Stimulated activated naive CD8-positive, alpha-beta T cell treated with anti-CD3 and anti-CD28 coated beads, Interleukin-15, Interleukin-2, amounts not matched to agents 100 U/mL and 50 U/mL, for 24 hours (primary cell): ENCODE results near the gene SBNO2.

Source experiments
- ATAC-seq: fragments of 150-1000 bp; cut with Tn5 transposase; one replicate; pipeline ENCODE4 v1.10.0; 2021
- DNase-seq: peaks from one replicate; pipeline ENCODE4 v3.0.0; 2021

Gene SBNO2

DNA sequence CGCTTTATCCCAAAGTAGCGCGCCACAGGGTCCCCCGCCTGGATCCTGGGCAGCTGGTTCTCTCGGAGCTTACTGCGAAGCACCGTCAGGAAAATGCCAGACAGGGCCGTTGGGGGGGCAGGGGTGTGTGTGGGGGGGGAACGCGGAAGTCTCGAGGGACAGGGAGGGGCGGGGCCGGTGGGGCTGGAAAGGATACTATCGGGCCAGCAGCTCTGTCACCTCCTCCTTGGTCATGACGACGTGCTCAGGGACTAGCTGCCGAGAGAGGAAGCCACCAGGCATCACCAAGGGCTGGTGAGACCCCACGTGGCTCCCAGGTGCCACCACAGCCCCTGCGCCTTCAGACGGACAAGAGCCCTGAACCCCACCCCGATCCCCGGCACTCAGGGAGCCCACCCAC lies 84.2 kb downstream of the SBNO2 start:
- DNase-seq (peak; percentile 60), ATAC-seq (no peak)

DNA sequence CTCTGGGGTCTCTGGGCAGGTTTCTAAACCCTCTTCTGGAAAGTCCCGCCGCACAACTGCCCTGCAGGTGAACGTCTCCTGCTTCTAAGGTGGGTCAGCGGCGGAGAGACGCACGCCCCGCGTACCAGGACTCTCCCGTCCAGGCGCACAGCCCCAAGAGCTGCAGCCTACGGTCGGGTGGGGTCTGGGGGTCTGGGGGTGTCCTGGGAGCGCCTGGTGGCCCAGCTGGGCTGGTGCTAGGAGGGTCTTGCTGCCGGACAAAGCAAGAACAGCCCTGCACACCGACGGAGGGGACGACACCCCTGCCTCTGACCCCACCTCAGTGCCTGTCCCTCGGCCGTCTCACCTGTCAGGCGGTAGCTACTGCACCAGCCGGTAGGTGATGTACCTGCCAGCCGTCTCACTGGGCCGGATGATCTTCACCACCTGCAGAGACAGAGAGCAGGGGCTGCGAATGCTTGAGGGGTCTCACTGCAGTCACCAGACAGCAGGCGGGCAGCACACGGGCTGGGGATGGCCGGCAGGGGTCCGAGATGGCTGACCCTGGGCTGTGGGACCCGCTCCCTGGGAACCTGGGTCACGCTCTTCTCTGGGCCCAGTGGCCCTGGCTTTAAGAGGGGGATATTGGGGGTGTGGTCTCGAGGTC lies 84.8 kb downstream of the SBNO2 start:
- ATAC-seq: no peak

DNA sequence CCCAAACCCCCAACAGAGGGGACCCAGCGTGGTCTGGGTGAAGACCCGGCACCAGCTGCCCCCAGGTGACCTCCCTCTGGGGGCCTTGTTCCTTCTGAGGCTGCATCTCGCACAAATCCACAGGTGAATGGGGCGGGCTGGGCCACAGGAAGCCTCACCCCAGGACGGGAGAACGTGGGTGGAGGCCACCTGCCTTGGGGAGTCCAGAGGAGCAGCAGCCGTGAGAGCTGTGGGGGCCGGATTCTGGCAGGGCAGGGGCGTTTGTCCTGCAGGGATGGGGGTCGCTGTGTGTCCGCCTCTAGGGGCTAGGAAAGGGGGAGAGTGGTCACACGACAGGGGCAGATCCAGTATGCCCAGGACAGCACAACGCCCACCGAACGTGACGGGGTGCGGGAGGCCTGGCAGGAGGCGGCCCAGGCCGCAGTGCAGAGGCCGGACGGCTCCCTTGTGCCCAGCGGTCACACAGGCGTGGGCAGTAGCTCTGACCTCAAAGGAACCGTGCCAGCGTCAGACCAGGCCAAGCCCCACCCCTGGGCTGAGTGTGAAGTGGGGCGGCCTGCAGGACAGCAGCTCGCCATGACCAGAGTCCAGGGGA lies 85.6 kb downstream of the SBNO2 start:
- DNase-seq: no peak
- ATAC-seq: no peak

More for the DNA sequence above, 84.8 kb downstream of the SBNO2 start:
- no peak for DNase-seq

DNA sequence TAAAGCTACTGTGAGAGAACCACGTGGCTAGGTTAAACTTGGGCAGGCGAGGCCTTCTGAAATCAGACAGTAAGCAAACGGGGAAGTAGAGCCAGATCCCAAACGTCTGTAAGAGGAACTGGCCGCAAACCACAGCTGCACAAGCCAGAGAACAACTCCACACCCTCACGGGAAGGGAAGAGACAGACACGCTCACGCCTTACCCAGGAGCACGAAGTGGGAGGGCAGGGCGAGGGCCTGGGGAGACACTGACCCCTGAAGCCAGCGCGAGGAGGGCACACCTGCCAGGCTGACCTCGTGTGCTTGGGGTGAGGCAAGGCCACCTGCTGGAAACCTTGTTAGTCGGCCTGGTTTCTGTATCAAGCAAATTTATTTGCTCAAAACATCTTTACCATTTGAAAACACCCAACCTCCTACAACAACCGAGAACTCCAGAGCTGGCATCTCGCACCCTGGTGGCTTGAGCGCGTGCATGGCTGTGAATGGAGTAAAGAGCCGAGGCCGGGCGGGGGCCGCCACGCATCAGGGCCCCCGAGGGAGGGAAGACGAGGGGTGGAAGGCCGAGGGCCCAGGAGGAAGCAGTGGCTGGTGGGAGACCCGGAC lies 86.2 kb downstream of the SBNO2 start:
- ATAC-seq (peak; percentile 11), DNase-seq (no peak)

DNA sequence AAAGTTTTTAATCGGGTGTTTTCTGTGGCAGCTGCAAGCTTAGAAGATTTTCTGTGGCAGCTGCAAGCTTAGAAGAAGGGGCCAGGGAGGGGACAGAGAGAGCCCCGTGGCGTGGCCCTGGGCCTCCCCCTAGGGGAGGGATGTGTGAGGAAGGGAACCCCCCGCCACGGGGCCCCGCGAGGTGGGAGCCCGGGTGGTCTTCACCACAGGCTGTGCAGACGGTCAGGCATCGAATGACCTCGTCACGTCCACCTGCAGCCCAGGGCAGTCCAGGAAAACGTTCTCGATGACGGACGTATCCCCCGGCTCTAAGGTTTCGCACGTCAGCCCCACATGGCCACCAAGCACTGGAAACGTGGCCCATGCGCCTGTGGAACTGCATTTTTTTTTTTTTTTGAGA lies 87.5 kb downstream of the SBNO2 start:
- no peak for ATAC-seq
- DNase-seq: no peak

DNA sequence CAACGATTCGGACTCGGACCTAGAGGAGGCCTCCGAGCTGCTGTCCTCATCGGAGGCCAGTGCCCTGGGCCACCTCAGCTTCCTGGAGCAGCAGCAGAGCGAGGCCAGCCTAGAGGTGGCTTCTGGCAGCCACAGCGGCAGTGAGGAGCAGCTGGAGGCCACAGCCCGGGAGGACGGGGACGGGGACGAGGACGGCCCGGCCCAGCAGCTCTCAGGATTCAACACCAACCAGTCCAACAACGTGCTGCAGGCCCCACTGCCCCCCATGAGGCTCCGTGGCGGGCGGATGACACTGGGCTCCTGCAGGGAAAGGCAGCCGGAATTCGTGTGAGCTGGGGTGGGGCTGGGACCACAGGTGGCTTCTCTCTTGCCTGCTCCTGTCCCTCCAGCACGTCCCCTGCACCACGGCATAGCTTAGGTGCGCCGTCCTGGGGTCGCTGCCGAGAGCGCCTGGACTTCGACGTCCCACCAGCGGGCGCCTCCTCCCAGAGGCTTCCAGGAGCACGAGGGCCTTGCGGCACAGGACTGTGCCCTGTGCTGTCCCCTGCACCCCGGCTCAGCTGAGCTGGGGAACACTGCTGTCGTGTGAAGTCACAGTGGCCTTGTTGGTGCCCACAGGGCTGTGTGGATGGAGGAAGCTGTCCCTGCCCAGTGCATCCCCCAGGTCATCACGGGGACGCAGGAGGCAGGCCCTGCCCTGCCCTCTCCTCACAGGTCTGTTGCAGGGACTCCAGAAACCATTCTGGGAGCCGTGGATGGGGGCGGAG lies 88.2 kb downstream of the SBNO2 start:
- no peak for DNase-seq
- no peak for ATAC-seq

DNA sequence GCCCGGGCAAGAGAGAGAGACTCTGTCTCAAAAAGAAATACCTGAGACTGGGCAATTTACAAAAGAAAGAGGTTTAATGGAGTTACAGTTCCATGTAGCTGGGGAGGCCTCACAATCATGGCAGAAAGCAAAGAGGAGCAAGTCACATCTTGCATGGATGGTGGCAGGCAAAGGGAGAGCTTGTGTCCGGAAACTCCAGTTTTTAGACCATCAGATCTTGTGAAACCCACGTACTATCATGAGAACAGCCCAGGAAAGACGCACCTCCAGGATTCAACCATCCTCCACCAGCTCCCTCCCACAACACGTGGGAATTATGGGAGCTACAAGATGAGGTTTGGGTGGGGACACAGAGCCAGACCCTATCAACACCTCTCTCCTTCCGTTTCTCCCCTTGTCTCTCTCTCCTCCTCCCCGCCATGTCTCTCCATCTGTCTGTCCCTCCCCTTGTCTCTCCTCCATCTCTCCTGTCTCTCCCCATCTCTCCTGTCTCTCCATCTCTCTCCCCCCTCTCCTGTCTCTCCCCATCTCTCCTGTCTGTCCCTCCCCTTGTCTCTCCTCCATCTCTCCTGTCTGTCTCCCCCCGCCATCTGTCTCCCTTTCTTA lies 88.9 kb downstream of the SBNO2 start:
- no peak for ATAC-seq

DNA sequence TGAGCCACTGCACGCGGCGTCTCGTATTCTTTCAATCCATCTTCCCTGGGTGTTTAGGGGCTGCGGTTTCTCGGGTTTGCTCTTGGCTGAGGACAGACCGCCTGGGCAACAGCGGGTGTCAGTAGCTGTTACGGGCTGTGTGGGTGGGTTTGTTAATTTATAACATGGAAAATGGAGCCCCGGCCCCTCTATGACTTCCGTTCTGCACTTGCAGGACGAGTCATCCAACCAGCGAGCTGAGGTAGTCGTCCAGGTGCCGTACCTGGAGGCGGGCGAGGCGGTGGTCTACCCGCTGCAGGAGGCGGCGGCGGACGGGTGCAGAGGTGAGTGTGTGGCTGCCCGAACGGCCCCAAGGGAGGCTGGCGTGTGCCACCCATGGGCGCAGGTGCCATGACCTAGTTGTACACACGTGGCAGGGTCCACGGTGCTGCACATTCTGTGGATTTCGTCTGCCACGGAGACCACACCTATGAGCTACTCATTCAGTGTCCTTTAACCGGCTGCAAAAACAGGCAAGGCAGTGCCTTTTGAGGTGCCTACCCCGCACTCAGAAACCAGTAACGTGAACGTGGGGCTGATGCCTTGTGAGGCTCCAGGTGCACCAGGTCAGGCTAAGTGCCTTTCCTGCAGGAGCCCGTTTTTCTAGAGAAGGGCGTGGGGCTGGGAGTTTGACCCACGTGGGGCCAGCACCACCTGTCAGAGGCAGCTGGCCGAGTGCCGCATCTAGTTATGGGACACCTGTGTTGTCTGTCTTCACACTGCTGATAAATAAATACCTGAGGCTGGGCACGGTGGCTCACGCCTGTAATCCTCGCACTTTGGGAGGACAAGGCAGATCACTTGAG lies 89.8 kb downstream of the SBNO2 start:
- no peak for ATAC-seq
- no peak for DNase-seq

More for the DNA sequence above, 88.9 kb downstream of the SBNO2 start:
- DNase-seq: no peak

DNA sequence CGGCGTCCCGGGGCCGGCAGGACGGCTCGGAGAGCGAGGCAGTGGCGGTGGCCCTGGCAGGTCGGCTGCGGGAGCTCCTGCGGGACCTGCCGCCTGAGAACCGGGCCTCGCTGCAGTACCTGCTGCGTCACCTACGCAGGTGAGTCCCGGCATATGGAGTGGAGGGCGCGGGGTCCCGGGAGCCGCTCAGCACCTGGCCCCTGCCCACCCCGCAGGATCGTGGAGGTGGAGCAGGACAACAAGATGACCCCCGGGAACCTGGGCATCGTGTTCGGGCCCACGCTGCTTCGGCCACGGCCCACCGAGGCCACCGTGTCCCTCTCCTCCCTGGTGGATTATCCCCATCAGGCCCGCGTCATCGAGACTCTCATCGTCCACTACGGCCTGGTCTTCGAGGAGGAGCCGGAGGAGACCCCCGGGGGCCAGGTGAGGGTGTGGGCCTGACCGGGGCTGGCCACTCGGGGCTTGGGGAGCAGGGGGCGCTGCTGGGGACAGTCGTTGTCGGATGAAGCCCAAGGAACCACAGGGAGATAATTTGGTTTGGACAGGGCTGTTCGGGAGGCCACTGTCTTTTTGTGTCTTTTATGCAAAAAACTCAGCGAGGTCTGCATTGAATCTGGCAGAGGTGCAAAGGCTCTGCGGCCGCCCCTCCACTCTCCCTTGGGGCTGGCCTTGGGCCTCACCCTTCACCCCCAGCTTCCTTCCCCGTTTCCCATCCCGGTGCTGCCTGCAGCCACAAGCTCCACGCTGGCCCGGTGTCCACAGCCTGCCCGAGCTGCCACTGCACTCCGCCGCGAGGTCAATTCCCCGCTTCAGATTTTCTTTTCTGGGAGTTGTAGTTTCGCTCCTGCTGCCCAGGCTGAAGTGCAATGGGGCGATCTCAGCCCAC lies 90.9 kb downstream of the SBNO2 start:
- ATAC-seq: no peak
- no peak for DNase-seq

DNA sequence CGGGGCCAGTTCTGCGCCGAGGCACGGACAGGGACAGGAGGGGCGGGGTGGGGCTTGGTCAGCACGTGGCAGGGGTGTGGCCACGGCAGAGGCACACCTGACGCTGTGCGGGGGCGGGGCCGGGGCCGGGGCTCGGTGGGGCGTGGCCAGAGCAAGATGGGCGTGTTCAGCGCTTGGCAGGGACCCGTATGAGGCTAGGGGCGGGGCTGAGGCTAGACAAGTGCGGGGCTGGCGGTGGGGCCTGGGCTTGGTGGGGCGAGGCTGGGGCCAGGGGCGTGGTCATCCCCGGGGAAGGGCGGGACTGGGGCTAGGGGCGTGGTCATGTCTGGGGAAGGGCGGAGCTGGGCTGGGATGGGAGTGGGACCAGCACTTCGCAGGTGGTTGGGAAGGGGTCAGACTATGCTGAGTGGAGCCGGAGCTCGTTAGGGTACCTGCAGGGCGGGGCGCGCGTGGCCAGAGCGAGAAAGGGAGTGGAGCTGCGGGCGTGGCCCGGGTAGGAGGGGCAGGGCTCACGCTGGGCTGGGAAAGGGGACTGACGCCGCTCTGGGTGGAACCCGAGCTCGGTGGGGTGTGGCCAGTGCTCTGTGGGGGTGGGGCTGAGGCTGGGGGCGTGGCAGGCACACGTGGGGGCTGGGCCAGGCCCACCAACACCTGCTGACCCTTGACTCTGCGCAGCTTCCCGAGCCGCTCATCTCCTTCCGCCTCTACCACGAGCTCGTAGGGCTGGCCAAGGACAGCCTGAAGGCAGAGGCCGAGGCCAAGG lies 91.7 kb downstream of the SBNO2 start:
- DNase-seq (peak; percentile 82), ATAC-seq (peak; percentile 67)

DNA sequence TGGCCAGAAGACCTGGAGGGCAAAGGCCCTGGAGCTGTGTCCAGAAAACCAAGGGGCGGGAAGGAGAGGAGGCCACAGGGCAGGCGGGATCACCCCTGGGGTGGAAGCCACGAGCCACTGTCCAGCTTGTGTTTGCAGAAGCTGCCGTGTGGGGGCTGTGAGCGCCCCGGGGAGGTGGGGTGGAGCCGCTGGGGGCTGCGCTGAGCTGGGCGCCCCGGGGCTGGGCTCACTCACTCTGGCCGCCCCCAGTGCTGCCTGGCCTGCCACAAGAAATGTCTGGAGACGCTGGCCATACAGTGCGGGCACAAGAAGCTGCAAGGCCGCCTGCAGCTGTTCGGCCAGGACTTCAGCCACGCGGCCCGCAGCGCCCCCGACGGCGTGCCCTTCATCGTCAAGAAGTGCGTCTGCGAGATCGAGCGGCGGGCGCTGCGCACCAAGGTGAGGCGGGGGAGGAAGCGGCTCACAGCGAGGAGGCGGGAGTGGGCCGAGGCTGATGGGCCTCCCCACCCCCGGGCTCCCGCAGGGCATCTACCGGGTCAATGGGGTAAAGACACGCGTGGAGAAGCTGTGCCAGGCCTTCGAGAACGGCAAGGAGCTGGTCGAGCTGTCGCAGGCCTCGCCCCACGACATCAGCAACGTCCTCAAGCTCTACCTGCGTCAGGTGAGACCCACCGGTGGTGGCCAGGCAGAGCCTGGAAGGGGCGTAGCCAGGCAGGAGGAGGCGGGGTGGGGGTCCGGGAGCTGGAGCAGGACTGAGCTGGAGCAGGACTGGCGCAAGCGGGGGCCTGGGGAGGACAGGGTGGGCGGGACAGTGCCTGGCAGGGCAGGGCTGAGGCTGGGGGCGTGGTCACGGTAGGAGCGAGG lies 92.5 kb downstream of the SBNO2 start:
- no peak for ATAC-seq

DNA sequence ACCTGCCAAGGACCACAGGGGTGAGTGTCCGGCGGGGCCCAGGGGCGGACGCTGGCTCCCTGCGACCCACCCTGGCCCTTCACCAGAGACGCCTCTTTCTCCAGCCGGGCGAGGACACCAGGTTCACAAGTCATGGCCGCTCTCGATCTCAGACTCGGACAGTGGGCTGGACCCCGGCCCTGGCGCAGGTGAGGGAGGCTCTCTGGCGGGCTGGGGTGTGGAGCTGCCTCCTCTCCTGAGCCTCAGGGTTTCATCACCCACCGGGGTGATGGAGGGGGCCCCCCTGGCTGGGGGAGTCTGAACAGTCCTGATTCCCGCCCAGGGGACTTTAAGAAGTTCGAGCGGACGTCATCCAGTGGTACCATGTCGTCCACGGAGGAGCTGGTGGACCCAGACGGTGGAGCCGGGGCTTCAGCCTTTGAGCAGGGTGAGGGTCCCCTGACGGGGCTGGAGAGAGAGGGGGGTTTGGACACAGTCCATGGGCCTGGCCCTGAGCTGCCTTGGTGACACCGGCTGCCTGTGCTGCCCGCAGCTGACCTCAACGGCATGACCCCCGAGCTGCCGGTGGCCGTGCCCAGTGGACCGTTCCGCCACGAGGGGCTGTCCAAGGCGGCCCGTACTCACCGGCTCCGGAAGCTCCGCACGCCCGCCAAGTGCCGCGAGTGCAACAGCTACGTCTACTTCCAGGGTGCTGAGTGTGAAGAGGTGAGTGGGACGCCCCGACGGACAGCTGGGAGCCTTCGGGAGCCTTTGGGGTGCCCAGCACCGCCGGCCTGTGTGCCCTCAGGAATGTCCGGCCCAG lies 93.5 kb downstream of the SBNO2 start:
- DNase-seq (no peak), ATAC-seq (no peak)

More for the DNA sequence above, 92.5 kb downstream of the SBNO2 start:
- DNase-seq: no peak

DNA sequence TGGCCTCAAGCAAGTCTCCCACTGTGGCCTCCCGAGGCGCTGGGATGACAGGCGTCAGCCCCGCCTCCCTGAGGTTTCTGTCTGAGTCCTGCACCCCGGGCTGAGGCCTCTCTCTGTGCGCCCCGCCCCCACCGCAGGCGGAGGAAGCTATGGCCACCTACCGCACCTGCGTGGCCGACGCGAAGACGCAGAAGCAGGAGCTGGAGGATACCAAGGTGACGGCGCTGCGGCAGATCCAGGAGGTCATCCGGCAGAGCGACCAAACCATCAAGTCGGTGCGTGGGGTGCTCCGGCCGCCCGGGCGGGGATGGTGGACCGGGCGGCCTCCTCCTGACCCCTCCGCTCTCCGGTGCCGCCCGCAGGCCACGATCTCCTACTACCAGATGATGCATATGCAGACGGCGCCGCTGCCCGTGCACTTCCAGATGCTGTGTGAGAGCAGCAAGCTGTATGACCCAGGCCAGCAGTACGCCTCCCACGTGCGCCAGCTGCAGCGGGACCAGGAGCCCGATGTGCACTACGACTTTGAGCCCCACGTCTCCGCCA lies 94.4 kb downstream of the SBNO2 start:
- DNase-seq (peak; percentile 81), ATAC-seq (no peak)

DNA sequence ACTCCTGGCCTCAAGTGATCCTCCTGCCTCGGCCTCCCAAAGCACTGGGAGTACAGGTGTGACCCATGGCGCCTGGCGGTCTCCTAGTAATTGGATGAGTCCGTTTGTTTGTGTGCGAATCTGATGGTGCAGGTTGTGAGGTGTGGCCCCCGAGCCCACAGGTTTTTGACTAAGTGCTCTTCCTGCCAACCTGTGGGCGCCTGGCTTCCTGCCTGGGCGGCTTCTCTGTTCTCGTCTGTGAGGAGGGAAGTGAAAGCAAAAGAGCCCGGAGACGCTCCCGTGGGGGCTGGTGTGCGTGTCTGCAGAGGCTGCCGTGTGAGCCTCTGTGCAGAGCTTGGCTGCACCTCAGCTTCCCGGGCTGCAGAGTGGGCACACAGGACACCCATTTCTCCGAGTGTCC lies 97.1 kb downstream of the SBNO2 start:
- DNase-seq (peak; percentile 87), ATAC-seq (peak; percentile 84)

DNA sequence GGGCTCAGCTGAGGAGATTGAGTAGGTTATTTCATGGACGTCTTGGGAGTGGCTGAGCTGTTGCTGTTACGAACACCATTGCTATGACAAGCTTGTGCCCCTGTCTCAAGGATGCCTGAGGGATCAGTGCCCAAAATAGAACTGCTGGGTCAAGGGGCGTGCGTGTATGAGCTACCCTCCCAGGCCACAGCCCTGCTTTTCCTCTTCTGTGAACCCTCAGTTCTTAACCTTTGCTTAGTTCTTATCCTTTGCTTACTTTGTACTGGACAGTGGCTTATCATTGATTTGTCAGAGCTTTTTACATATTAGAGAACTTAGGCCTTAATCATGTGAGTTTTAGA lies 98.1 kb downstream of the SBNO2 start:
- DNase-seq (no peak), ATAC-seq (no peak)

DNA sequence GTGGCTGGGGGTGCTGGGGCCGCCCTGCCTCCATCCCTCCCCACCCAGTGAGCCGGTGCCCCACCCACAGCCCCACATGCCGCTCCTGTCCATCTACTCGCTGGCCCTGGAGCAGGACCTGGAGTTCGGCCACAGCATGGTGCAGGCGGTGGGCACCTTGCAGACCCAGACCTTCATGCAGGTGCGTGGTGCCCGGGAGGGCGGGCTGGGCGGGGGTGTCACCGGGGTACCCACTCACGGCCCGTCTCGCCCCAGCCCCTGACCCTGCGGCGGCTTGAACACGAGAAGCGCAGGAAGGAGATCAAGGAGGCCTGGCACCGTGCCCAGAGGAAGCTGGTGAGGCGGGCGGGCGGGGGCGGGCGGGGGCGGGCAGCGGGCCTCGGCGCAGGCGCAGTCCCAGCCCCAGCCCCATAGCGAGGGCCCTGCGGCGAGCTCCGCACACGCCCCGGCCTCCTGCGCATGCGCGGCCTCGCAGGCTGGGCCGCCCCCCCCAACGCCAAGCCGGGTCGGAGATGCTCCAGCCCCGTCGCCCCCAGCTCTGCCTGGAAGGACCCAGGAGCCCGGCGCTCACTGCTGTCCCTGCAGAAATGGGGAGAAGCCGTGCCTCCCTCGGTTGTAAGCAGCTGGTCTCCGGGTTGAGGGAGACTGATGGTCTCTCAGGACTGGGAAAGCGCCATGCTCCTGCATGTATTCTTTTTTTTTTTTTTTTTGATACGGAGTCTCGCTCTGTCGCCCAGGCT lies 99.4 kb downstream of the SBNO2 start:
- ATAC-seq (peak; percentile 17), DNase-seq (peak; percentile 86)

DNA sequence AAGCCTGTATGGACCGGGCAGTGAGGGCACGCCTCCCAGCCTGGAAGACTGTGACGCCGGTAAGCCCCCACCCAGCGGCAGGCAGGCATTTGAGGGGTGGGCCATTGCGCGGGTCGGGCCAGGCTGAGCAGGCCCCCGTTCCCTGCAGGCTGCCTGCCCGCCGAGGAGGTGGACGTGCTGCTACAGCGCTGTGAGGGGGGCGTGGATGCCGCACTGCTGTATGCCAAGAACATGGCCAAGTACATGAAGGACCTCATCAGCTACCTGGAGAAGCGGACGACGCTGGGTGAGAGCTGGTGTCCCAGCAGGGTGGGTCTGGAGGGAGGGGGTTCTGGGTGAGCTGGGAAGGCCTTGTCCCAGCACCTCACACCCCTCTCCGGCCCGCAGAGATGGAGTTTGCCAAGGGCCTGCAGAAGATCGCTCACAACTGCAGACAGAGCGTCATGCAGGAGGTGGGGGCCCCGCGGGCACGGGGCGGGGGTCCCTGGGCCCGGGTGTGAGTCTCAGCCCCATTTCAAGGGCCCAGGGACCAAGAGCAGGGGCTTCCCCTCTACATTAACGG lies 100.0 kb downstream of the SBNO2 start:
- no peak for DNase-seq
- no peak for ATAC-seq
